WTC11 (cell line): ENCODE measurements around the gene GJA4. TPM values are rescaled to one million over a fixed set of nuclear protein-coding genes. Genes with fewer than 3 reads are reported as not detected.

Source experiments
- ATAC-seq: fragments of 200-7000 bp; cut with Tn5 transposase; 2 replicates; pipeline ENCODE4 v1.10.0; 2021; ENCODE audit warnings: mild to moderate bottlenecking, moderate library complexity
- CTCF ChIA-PET: fragments of 300-600 bp; sonication (Branson Sonifier 250); formaldehyde crosslinking; loops from one replicate; lab custom pipeline; 2021; ENCODE audit warnings: antibody characterized with exemption; lab: Charles Lee
- POLR2A ChIA-PET: fragments of 350-600 bp; sonication (Branson Sonifier 250); formaldehyde crosslinking; loops from one replicate; lab custom pipeline; 2021; ENCODE audit warnings: antibody characterized with exemption; lab: Charles Lee
- DNase-seq: peaks from one replicate; pipeline ENCODE4 v3.0.0; 2021; ENCODE audit warnings: low spot score
- H3K27ac Mint-ChIP-seq: 2 replicates; pipeline ENCODE4 v1.8.0; 2021; ENCODE audit warnings: mixed read lengths
- H3K27me3 Mint-ChIP-seq: 2 replicates; pipeline ENCODE4 v1.8.0; 2021; ENCODE audit warnings: low read depth, mild to moderate bottlenecking, moderate library complexity, mixed read lengths
- H3K36me3 Mint-ChIP-seq: 2 replicates; pipeline ENCODE4 v1.8.0; 2021; ENCODE audit warnings: mixed read lengths
- H3K4me1 Mint-ChIP-seq: 2 replicates; pipeline ENCODE4 v1.8.0; 2022; ENCODE audit warnings: mixed read lengths
- H3K4me3 Mint-ChIP-seq: 2 replicates; pipeline ENCODE4 v1.8.0; 2021; ENCODE audit warnings: mild to moderate bottlenecking, moderate library complexity, mixed read lengths
- H3K9me3 Mint-ChIP-seq: 2 replicates; pipeline ENCODE4 v1.8.0; 2021; ENCODE audit warnings: mixed read lengths
- ATF2 ChIP-seq: sonication (generic); formaldehyde crosslinking; IDR thresholded peaks from 2 replicates; pipeline ENCODE4 v1.8.1; 2022; ENCODE audit warnings: low read depth, missing genetic modification reagents, borderline replicate concordance
- E2F1 ChIP-seq: sonication (generic); formaldehyde crosslinking; IDR thresholded peaks from 2 replicates; pipeline ENCODE4 v1.8.0; 2022; ENCODE audit warnings: mild to moderate bottlenecking, missing genetic modification reagents
- ERG ChIP-seq: fragments of 250-450 bp; sonication (Bioruptor Pico); IDR thresholded peaks from 2 replicates; pipeline ENCODE4 v1.8.0; 2021; ENCODE audit warnings: mild to moderate bottlenecking
- FOXP1 ChIP-seq: sonication (generic); formaldehyde crosslinking; IDR thresholded peaks from 2 replicates; pipeline ENCODE4 v1.8.0; 2022; ENCODE audit warnings: missing genetic modification reagents, mild to moderate bottlenecking, moderate library complexity, borderline replicate concordance
- GRHL2 ChIP-seq: fragments of 250-450 bp; sonication (Bioruptor Pico); IDR thresholded peaks from 2 replicates; pipeline ENCODE4 v1.8.0; 2022; ENCODE audit warnings: mild to moderate bottlenecking, moderate library complexity; ENCODE audit not compliant: insufficient replicate concordance, severe bottlenecking
- IRF1 ChIP-seq: sonication (generic); formaldehyde crosslinking; IDR thresholded peaks from 2 replicates; pipeline ENCODE4 v1.8.0; 2023; ENCODE audit warnings: missing genetic modification reagents
- KAT7 ChIP-seq: sonication (generic); formaldehyde crosslinking; IDR thresholded peaks from 2 replicates; pipeline ENCODE4 v1.8.1; 2023; ENCODE audit warnings: missing genetic modification reagents, mild to moderate bottlenecking, borderline replicate concordance
- MAX ChIP-seq: sonication (generic); formaldehyde crosslinking; IDR thresholded peaks from 2 replicates; pipeline ENCODE4 v1.8.0; 2022; ENCODE audit warnings: mild to moderate bottlenecking, missing genetic modification reagents
- MLX ChIP-seq: sonication (generic); formaldehyde crosslinking; IDR thresholded peaks from 2 replicates; pipeline ENCODE4 v1.8.1; 2023; ENCODE audit warnings: mild to moderate bottlenecking, missing genetic modification reagents, moderate library complexity
- MXD4 ChIP-seq: fragments of 250-450 bp; sonication (Bioruptor Pico); IDR thresholded peaks from 2 replicates; pipeline ENCODE4 v1.8.0; 2021; ENCODE audit warnings: mild to moderate bottlenecking, moderate library complexity, borderline replicate concordance
- RORB ChIP-seq: fragments of 250-450 bp; sonication (Bioruptor Pico); IDR thresholded peaks from 2 replicates; pipeline ENCODE4 v1.9.0; 2021; ENCODE audit warnings: mild to moderate bottlenecking
- STAT6 ChIP-seq: sonication (generic); formaldehyde crosslinking; conservative IDR thresholded peaks from 2 replicates; pipeline ENCODE4 v1.8.1; 2023; ENCODE audit warnings: mild to moderate bottlenecking, low read depth, missing genetic modification reagents, moderate library complexity
- USF1 ChIP-seq: sonication (generic); formaldehyde crosslinking; IDR thresholded peaks from 2 replicates; pipeline ENCODE4 v1.8.0; 2022; ENCODE audit warnings: mild to moderate bottlenecking, missing genetic modification reagents
- USF2 ChIP-seq: sonication (generic); formaldehyde crosslinking; IDR thresholded peaks from 2 replicates; pipeline ENCODE4 v1.8.1; 2023; ENCODE audit warnings: mild to moderate bottlenecking, missing genetic modification reagents, moderate library complexity
- ZNF121 ChIP-seq: sonication (generic); formaldehyde crosslinking; IDR thresholded peaks from 2 replicates; pipeline ENCODE4 v1.8.0; 2023; ENCODE audit warnings: missing genetic modification reagents
- ZNF219 ChIP-seq: sonication (generic); formaldehyde crosslinking; IDR thresholded peaks from 2 replicates; pipeline ENCODE4 v1.8.0; 2023; ENCODE audit warnings: missing genetic modification reagents, mild to moderate bottlenecking, borderline replicate concordance
- ZNF416 ChIP-seq: fragments of 250-450 bp; sonication (Bioruptor Pico); IDR thresholded peaks from 2 replicates; pipeline ENCODE4 v1.9.0; 2021; ENCODE audit warnings: mild to moderate bottlenecking, inconsistent platforms
- ZNF423 ChIP-seq: fragments of 250-450 bp; sonication (Bioruptor Pico); IDR thresholded peaks from 2 replicates; pipeline ENCODE4 v2.1.2; 2022; ENCODE audit warnings: mild to moderate bottlenecking, moderate library complexity
- ZNF425 ChIP-seq: fragments of 250-450 bp; sonication (Bioruptor Pico); conservative IDR thresholded peaks from 2 replicates; pipeline ENCODE4 v1.9.0; 2021; ENCODE audit warnings: mild to moderate bottlenecking
- total RNA-seq: library from RNA; stranded (reverse); gene quantifications from 3 replicates; pipeline ENCODE4 v1.2.3, GENCODE V29; 2021

Gene GJA4
- total RNA-seq, 1 experiment from 2014 or later = 1.0 TPM

GRCh38 chr1:34758751-34759150 lies 34.0 kb upstream of the GJA4 start:
- H3K4me1 Mint-ChIP-seq = peaks cover 29% of the 10 kb centered on the region
- no peak for TF ChIP-seq ZNF423 (CRISPR knock-in tag)
- TF ChIP-seq E2F1 = no peak
- TF ChIP-seq ZNF219 (CRISPR knock-in tag) = no peak
- TF ChIP-seq ZNF425 = no peak
- TF ChIP-seq ZNF121 (CRISPR knock-in tag) = no peak
- no peak for TF ChIP-seq FOXP1 (CRISPR knock-in tag)
- no peak for TF ChIP-seq STAT6 (CRISPR knock-in tag)
- TF ChIP-seq GRHL2 (CRISPR knock-in tag) = no peak
- no peak for TF ChIP-seq ATF2 (CRISPR knock-in tag)
- TF ChIP-seq ERG (CRISPR knock-in tag) = no peak
- TF ChIP-seq MAX (CRISPR knock-in tag) = no peak
- TF ChIP-seq KAT7 (CRISPR knock-in tag) = no peak
- no peak for TF ChIP-seq USF2 (CRISPR knock-in tag)
- no peak for TF ChIP-seq ZNF416
- no peak for TF ChIP-seq USF1 (CRISPR knock-in tag)
- no peak for TF ChIP-seq MLX (CRISPR knock-in tag)
- TF ChIP-seq IRF1 (CRISPR knock-in tag) = no peak
- no peak for TF ChIP-seq RORB (CRISPR knock-in tag)
- TF ChIP-seq MXD4 (CRISPR knock-in tag) = no peak
- peaks cover 8% of the 10 kb centered on the region; the same call in 1 of the 2 replicates for H3K9me3 Mint-ChIP-seq
- no peak overlapping the region for H3K27ac Mint-ChIP-seq
- POLR2A ChIA-PET = interaction anchor here (1.2 kb wide), 1 partner anchor 16 kb away, joined by 3 read pairs; no protein-coding TSS in a partner anchor
- no peak overlapping the region for H3K4me3 Mint-ChIP-seq
- H3K36me3 Mint-ChIP-seq = no peaks in the 10 kb centered on the region; the same call in 1 of the 2 replicates
- DNase-seq (no peak), ATAC-seq (no peak)
- CTCF ChIA-PET = interaction anchor here (1.4 to 2.1 kb wide), 3 partner anchors 12 to 23 kb away, joined by 3 to 17 read pairs (median 5); no protein-coding TSS in a partner anchor
- H3K27me3 Mint-ChIP-seq = no peaks in the 10 kb centered on the region; the same call in 1 of the 2 replicates
